Activated CD4-positive, alpha-beta T cell treated with anti-CD3 and anti-CD28 coated beads for 4 hours (primary cell): ENCODE results near the gene RALGAPA2.

Experiments used
- DNase-seq, 2 donors: peaks; one replicate each; pipeline ENCODE4 v3.0.0-alpha.2; 2020

The RALGAPA2 gene

GRCh38 chr20:20454850-20455627 is 257.4 kb downstream of the RALGAPA2 start:
- no peak for DNase-seq

- DNase-seq: no peak
Measured at GRCh38 chr20:20454367-20454766, 258.1 kb downstream of the RALGAPA2 start.

- DNase-seq: peak; percentile 51 to 56
Measured at GRCh38 chr20:20452254-20452676, 260.2 kb downstream of the RALGAPA2 start.

- DNase-seq: no peak
Measured at GRCh38 chr20:20450521-20450920, 261.9 kb downstream of the RALGAPA2 start.

- DNase-seq: no peak
Measured at GRCh38 chr20:20448881-20449280, 263.6 kb downstream of the RALGAPA2 start.

- no peak for DNase-seq
Measured at GRCh38 chr20:20447196-20447595, 265.2 kb downstream of the RALGAPA2 start.

- DNase-seq: no peak
Measured at GRCh38 chr20:20446425-20447015, 265.9 kb downstream of the RALGAPA2 start.

GRCh38 chr20:20446001-20446400 is 266.4 kb downstream of the RALGAPA2 start:
- DNase-seq: no peak

GRCh38 chr20:20443504-20443903 is 268.9 kb downstream of the RALGAPA2 start:
- DNase-seq: no peak

- DNase-seq: no peak
Measured at GRCh38 chr20:20442466-20442865, 270.0 kb downstream of the RALGAPA2 start.

- DNase-seq: no peak
Measured at GRCh38 chr20:20440886-20441658, 271.4 kb downstream of the RALGAPA2 start.

- DNase-seq: no peak
Measured at GRCh38 chr20:20440481-20440880, 272.0 kb downstream of the RALGAPA2 start.

GRCh38 chr20:20439602-20440190 is 272.7 kb downstream of the RALGAPA2 start:
- no peak for DNase-seq

GRCh38 chr20:20437314-20437713 is 275.1 kb downstream of the RALGAPA2 start:
- DNase-seq: no peak

- no peak for DNase-seq
Measured at GRCh38 chr20:20436689-20437088, 275.8 kb downstream of the RALGAPA2 start.

- no peak for DNase-seq
Measured at GRCh38 chr20:20435453-20435852, 277.0 kb downstream of the RALGAPA2 start.

GRCh38 chr20:20432618-20433286 is 279.7 kb downstream of the RALGAPA2 start:
- DNase-seq: no peak

- no peak for DNase-seq
Measured at GRCh38 chr20:20430066-20430465, 282.4 kb downstream of the RALGAPA2 start.

- DNase-seq: no peak
Measured at GRCh38 chr20:20428067-20428466, 284.4 kb downstream of the RALGAPA2 start.

- DNase-seq: no peak
Measured at GRCh38 chr20:20427227-20427864, 285.1 kb downstream of the RALGAPA2 start.

GRCh38 chr20:20426655-20426907 is 285.9 kb downstream of the RALGAPA2 start:
- no peak for DNase-seq

GRCh38 chr20:20425823-20426654 is 286.4 kb downstream of the RALGAPA2 start:
- DNase-seq: no peak
